Endothelial cell of umbilical vein (primary cell): ENCODE results near the gene EFCC1. TPM values are rescaled to one million over a fixed set of nuclear protein-coding genes. Genes with fewer than 3 reads are reported as not detected.

Experiments used
- BruUV-seq: library from RNA; stranded (reverse); fragments of 400-500 nt; replicated peaks from 2 replicates; lab custom pipeline; 2021; lab: Mats Ljungman, UMichigan
- CTCF ChIA-PET: fragments of 300-600, 350-600 bp; sonication (Branson Sonifier 250); formaldehyde crosslinking; loops from one replicate; lab custom pipeline; 2021; ENCODE audit warnings: antibody characterized with exemption, inconsistent platforms; lab: Charles Lee
- POLR2A ChIA-PET: fragments of 300-600, 350-600 bp; sonication (Branson Sonifier 250); formaldehyde crosslinking; loops from one replicate; lab custom pipeline; 2021; ENCODE audit warnings: antibody characterized with exemption, inconsistent platforms; lab: Charles Lee
- DNase-seq: peaks from one replicate; pipeline ENCODE4 v3.0.0-alpha.2; 2011; ENCODE audit warnings: low read depth, low spot score
- FAIRE-seq: peaks from 2 replicates; lab custom pipeline; 2011; peaks lifted over from hg19 to GRCh38; lab: Jason Lieb, UNC
- H2AFZ ChIP-seq: 2 replicates; pipeline ENCODE4 v1.6.0; 2012; ENCODE audit warnings: low read depth, low read length, control low read depth, inconsistent platforms
- H3K27ac ChIP-seq: 2 replicates; pipeline ENCODE4 v1.5.1; 2011; ENCODE audit warnings: low read depth, mild to moderate bottlenecking, control low read depth, low read length, moderate library complexity; ENCODE audit not compliant: insufficient read depth
- H3K27me3 ChIP-seq, 2 experiments: 2 replicates each; pipeline versions ENCODE4 v1.6.0 to v1.6.1; 2011; ENCODE audit warnings: low read length in 2 of 2, mixed read lengths in 1 of 2; ENCODE audit not compliant: control insufficient read depth in 2 of 2, insufficient read depth in 2 of 2
- H3K36me3 ChIP-seq, 2 experiments: 2 replicates in 1 of 2; 3 replicates in 1 of 2; pipeline ENCODE4 v1.5.1; 2011; ENCODE audit warnings: low read length in 2 of 2, mild to moderate bottlenecking in 1 of 2, moderate library complexity in 1 of 2; ENCODE audit not compliant: control insufficient read depth in 2 of 2, insufficient read depth in 2 of 2; ENCODE audit errors: extremely low read depth in 1 of 2
- H3K4me1 ChIP-seq: 3 replicates; pipeline ENCODE4 v1.5.1; 2011; ENCODE audit warnings: mild to moderate bottlenecking, low read length; ENCODE audit not compliant: control insufficient read depth, insufficient read depth; ENCODE audit errors: extremely low read depth
- H3K4me2 ChIP-seq: 2 replicates; pipeline ENCODE4 v1.6.1; 2011; ENCODE audit warnings: low read length, control low read depth, mixed read lengths; ENCODE audit not compliant: insufficient read depth
- H3K4me3 ChIP-seq, 3 experiments: fragments of 200-600 bp in 1 of 3; sonication (generic), shearing (Covaris generic) in 1 of 3; replicated peaks in 1 of 3; 2 replicates each; pipeline ENCODE4 v1.5.1; 2011 to 2016; ENCODE audit warnings: control low read depth in 3 of 3, low read length in 3 of 3, mild to moderate bottlenecking in 2 of 3, inconsistent platforms in 1 of 3, low read depth in 1 of 3, moderate library complexity in 1 of 3; ENCODE audit not compliant: insufficient read depth in 1 of 3
- H3K79me2 ChIP-seq: 2 replicates; pipeline ENCODE4 v1.6.0; 2012; ENCODE audit warnings: low read length, inconsistent platforms; ENCODE audit not compliant: control insufficient read depth, insufficient read depth
- H3K9ac ChIP-seq: replicated peaks from 2 replicates; pipeline ENCODE3; 2011; ENCODE audit warnings: low read length, control low read depth; ENCODE audit not compliant: insufficient read depth; ENCODE audit errors: extremely low read depth
- H3K9me1 ChIP-seq: replicated peaks from 3 replicates; pipeline ENCODE4 v1.6.0; 2011; ENCODE audit warnings: mild to moderate bottlenecking, low read length; ENCODE audit not compliant: control insufficient read depth, insufficient read depth; ENCODE audit errors: extremely low read depth
- H3K9me3 ChIP-seq: replicated peaks from 2 replicates; pipeline ENCODE4 v1.5.1; 2012; ENCODE audit warnings: low read length, inconsistent platforms; ENCODE audit not compliant: control insufficient read depth, insufficient read depth
- H4K20me1 ChIP-seq: replicated peaks from 2 replicates; pipeline ENCODE3; 2011; ENCODE audit warnings: mild to moderate bottlenecking, low read length; ENCODE audit not compliant: control insufficient read depth, insufficient read depth; ENCODE audit errors: extremely low read depth
- CTCF ChIP-seq, 2 donors: IDR thresholded peaks; 1 replicate in 1 of 2; 2 replicates in 1 of 2; pipeline ENCODE4 v1.5.1; 2011; ENCODE audit warnings: low read length in 2 of 2, mild to moderate bottlenecking in 2 of 2, moderate library complexity in 2 of 2, control low read depth in 1 of 2, inconsistent platforms in 1 of 2, low read depth in 1 of 2; ENCODE audit not compliant: insufficient read depth in 1 of 2; ENCODE audit errors: extremely low read depth in 1 of 2
- EZH2 ChIP-seq: IDR thresholded peaks from 2 replicates; pipeline ENCODE4 v1.6.1; 2012; ENCODE audit warnings: borderline replicate concordance, low read depth, mild to moderate bottlenecking, moderate library complexity, low read length, inconsistent platforms; ENCODE audit not compliant: severe bottlenecking
- JUN ChIP-seq: IDR thresholded peaks from 2 replicates; pipeline ENCODE4 v1.6.1; 2011; ENCODE audit warnings: borderline replicate concordance, low read depth; ENCODE audit not compliant: insufficient read length, insufficient read depth
- MYC ChIP-seq: IDR thresholded peaks from one replicate; pipeline ENCODE4 v1.6.1; 2011; ENCODE audit warnings: mild to moderate bottlenecking, low read depth, low read length
- POLR2A ChIP-seq: IDR thresholded peaks from 2 replicates; pipeline ENCODE4 v1.6.1; 2012; ENCODE audit warnings: low read depth, mild to moderate bottlenecking, control low read depth, low read length
- POLR2AphosphoS5 ChIP-seq: IDR thresholded peaks from 2 replicates; pipeline ENCODE4 v1.6.1; 2012; ENCODE audit warnings: low read depth, mild to moderate bottlenecking, control low read depth, low read length, moderate library complexity; ENCODE audit not compliant: insufficient read depth
- dilution Hi-C: fragments of 300-500 bp; cut with MboI; formaldehyde crosslinking; loops from one replicate; pipeline ENCODE4 v1.15.0; 2019; ENCODE audit warnings: low sequenced_read_pairs; ENCODE audit not compliant: extremely low pct_ligation_motif_present
- intact Hi-C: fragments of 100-400 bp; cut with micrococcal nuclease; formaldehyde crosslinking; loops from one replicate; pipeline ENCODE4 v1.10.0; 2022
- polyA plus RNA-seq, 4 experiments: library from polyadenylated mRNA; depleted of rRNA in 3 of 4; stranded (reverse) in 3 of 4; unstranded in 1 of 4; fragments of >200 nt; gene quantifications; 2 replicates each; pipeline versions ENCODE4 v1.2.1 to v1.2.3, GENCODE V29; 2011 to 2012; ENCODE audit warnings: missing spikeins in 1 of 4
- total RNA-seq: library from RNA; stranded (reverse); gene quantifications from 2 replicates; pipeline ENCODE4 v1.2.3, GENCODE V29; 2021
- TF ChIP-seq, protein P1 (sequence below): IDR thresholded peaks from 2 replicates; pipeline ENCODE4 v1.6.1; 2011; ENCODE audit not compliant: insufficient read depth, insufficient read length

The EFCC1 gene
- total and polyA plus RNA-seq, 2 donors (not counting 3 experiments of a cell fraction or from before 2014, with no cell fraction given): 0.73 to 1.3 TPM

DNA sequence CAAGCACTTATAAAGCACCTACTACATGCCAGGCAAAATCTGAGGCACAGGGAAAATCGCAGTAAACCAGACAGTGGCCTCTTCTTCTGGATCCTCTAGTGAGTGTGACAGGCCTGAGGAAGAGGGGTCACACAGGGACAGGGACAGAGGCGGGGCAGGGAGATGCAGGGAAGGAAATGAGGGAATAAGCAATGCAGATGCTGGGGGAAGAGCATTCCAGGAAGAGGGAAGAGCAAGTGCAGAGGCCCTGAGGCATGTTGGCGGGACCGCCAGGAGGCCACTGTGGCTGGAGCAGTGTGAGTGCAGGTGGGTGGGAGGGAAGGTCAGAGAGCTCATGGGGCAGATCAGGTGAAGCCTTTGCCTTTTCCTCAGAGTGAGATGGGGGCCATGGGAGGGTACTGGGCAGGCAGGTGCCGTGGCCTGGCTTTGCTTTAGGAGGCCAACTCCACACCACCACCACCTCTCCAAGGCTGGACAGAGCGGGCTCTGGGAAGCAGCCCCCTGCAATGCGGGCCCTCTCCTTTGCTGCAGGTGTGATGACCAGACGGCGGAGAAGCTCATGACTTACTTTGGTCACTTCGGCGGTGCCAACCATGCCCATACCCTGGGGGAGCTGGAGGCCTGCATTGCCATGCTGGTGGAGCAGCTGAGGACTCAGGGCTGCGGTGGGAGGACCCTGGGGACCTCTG lies 32.7 kb downstream of the EFCC1 start:
- ChIA-PET POLR2A (no interaction called here), CTCF (interaction anchor here (1.8 kb wide), 1 partner anchor 64 kb away, joined by 4 read pairs; no protein-coding TSS in a partner anchor)
- dilution Hi-C loops (no loop called here), intact Hi-C loops (no loop called here)
- no peak for DNase-seq
- Histone ChIP-seq H3K4me2 (no peak overlapping the region), H3K27me3 (no peaks in the 10 kb centered on the region), H3K9me1 (no peaks in the 10 kb centered on the region), H4K20me1 (no peaks in the 10 kb centered on the region), H3K36me3 (no peaks in the 10 kb centered on the region), H3K27ac (no peak overlapping the region), H3K79me2 (no peaks in the 10 kb centered on the region), H3K9ac (no peak overlapping the region), H3K4me1 (no peaks in the 10 kb centered on the region), H3K4me3 (no peak overlapping the region), H3K9me3 (no peaks in the 10 kb centered on the region), H2AFZ (no peak overlapping the region)
- no peak for FAIRE-seq
- TF ChIP-seq EZH2: no peak
- TF ChIP-seq JUN: no peak
- TF ChIP-seq CTCF (IDR thresholded peaks at IDR 0.05; ENCODE audit: extremely low read depth in 1 of 2, insufficient read depth in 1 of 2, low read depth in 1 of 2, low read length in 2 of 2): no peak
- TF ChIP-seq POLR2A: no peak
- BruUV-seq: no TSS peak

GRCh38 chr3:129034642-129035041 lies 33.5 kb downstream of the EFCC1 start:
- no peak overlapping the region for H3K4me3 ChIP-seq
- ChIA-PET POLR2A (no interaction called here), CTCF (no interaction called here)
- no peak overlapping the region for H3K27ac ChIP-seq
- no peaks in the 10 kb centered on the region for H3K4me1 ChIP-seq
- H3K79me2 ChIP-seq: no peaks in the 10 kb centered on the region
- H2AFZ ChIP-seq: no peak overlapping the region
- H3K9me1 ChIP-seq: no peaks in the 10 kb centered on the region
- no peak overlapping the region for H3K4me2 ChIP-seq
- H4K20me1 ChIP-seq: no peaks in the 10 kb centered on the region
- H3K36me3 ChIP-seq: no peaks in the 10 kb centered on the region
- no peak for TF ChIP-seq POLR2AphosphoS5
- TF ChIP-seq, protein P1, sequence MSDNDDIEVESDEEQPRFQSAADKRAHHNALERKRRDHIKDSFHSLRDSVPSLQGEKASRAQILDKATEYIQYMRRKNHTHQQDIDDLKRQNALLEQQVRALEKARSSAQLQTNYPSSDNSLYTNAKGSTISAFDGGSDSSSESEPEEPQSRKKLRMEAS: peak; percentile 7
- TF ChIP-seq MYC: no peak
- H3K9ac ChIP-seq: no peak overlapping the region
- H3K9me3 ChIP-seq: no peaks in the 10 kb centered on the region
- FAIRE-seq (no peak), DNase-seq (no peak)
- intact Hi-C loops: no loop called here
- no TSS peak for BruUV-seq
- H3K27me3 ChIP-seq: no peaks in the 10 kb centered on the region
- dilution Hi-C loops: no loop called here
